ENCODE measurements around the gene SYTL3. TPM values are rescaled to one million over a fixed set of nuclear protein-coding genes. Genes with fewer than 3 reads are reported as not detected.

SYTL3 gene
- total and polyA plus RNA-seq, 10 of the 15 experiments (the other 5 are each of a cell fraction or from before 2014, with no cell fraction given): 3.3 to 12.1 (median 6.9) TPM

DNA sequence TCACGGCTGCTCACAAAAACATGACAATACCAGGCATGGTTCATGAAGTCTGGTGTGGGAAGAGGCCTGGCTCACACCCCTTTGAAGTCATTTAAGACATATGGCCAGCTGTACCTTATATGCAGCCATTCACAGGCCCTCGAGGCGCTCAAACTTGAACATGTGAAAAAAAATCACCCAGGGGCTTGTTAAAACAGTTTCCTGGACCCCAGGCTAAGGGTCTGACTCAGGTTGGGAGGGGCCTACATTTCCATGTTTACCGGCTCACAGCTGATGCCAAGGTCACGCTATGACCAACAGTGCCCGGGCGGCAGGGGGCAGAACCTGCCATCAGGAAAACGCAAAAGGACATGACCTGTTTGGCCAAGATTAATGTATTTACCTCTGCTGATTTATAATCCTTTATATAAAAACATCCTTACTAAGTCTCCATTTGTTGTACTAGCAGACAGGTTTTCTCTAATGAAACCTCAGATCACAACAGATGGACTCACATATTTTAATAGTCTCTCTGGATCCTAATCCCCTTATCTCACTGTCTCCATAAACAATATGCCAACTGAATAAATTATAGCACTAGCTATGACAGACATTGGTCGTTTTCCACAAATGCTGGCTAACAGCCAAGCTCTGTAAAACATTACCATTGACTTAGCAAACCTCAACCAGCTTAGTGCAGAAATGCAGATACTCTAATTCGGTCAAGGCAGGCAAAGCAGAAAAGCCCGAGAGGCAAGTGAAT lies 149.4 kb downstream of the SYTL3 start:
- TSS peak; percentile 4 for BruUV-seq (replicated peaks)
- H3K4me3 ChIP-seq: peak overlapping the region; percentile 12; the same call in 1 of the 2 replicates

More for the DNA sequence above, 149.4 kb downstream of the SYTL3 start:
- H4K20me1 ChIP-seq (ENCODE audit: control insufficient read depth, insufficient read depth): peaks cover 13% of the 10 kb centered on the region
- H3K27ac ChIP-seq (ENCODE audit: control insufficient read depth, insufficient read depth): peak overlapping the region; percentile 34; the same call in 1 of the 2 replicates
- no peak for FAIRE-seq
- no peaks in the 10 kb centered on the region; the same call in 2 of the 3 replicates for H3K9me3 ChIP-seq (replicated peaks; ENCODE audit: control insufficient read depth, insufficient read depth, low read length)
- in situ Hi-C loops (cut with MboI) (loop anchor here (5.0 kb wide), 1 partner anchor 168 kb away; no protein-coding TSS in a partner anchor), intact Hi-C loops (cut with micrococcal nuclease; ENCODE audit: unreplicated experiment) (no loop called here)
- H3K9ac ChIP-seq (ENCODE audit: control insufficient read depth, insufficient read depth, low read length): no peak overlapping the region
- DNase-seq (ENCODE audit: low read depth, low spot score): no peak
- peak overlapping the region; percentile 35 for H3K4me2 ChIP-seq (ENCODE audit: control insufficient read depth, insufficient read depth)
- ATAC-seq: peak; percentile 3; the same call in 2 of the 3 replicates
- peaks cover 1 to 15% of the 10 kb centered on the region in 2 experiments; a peak in 3 of 4 replicates for H3K36me3 ChIP-seq (ENCODE audit: control insufficient read depth in 2 of 2, insufficient read depth in 2 of 2, low read length in 1 of 2)
- RAD21 ChIA-PET (ENCODE audit: unreplicated experiment): interaction anchor here (0.7 to 8.6 kb wide), 10 partner anchors 9 to 289 kb away, joined by 3 to 65 read pairs (median 4); no protein-coding TSS in a partner anchor
- H2AFZ ChIP-seq (ENCODE audit: control insufficient read depth, low read depth, low read length): no peak overlapping the region
- SMC1A ChIA-PET (ENCODE audit: uncharacterized antibody, unreplicated experiment): interaction anchor here (0.6 to 3.1 kb wide), 8 partner anchors 10 to 162 kb away, joined by 3 to 38 read pairs (median 4); no protein-coding TSS in a partner anchor
- H3K4me1 ChIP-seq (ENCODE audit: control insufficient read depth, insufficient read depth, low read length): peaks cover 62% of the 10 kb centered on the region
- H3K27me3 ChIP-seq (replicated peaks in 1 of 2; ENCODE audit: control insufficient read depth in 2 of 2, insufficient read depth in 2 of 2, low read length in 1 of 2): no peaks in the 10 kb centered on the region
- POLR2A ChIA-PET: interaction anchor here (0.6 to 4.5 kb wide), 6 partner anchors 9 to 70 kb away, joined by 3 to 21 read pairs (median 4); no protein-coding TSS in a partner anchor
- TF ChIP-seq STAT1 (conservative IDR thresholded peaks at IDR 0.05): no peak
- no peak for TF ChIP-seq ZNF592 (IDR thresholded peaks at IDR 0.05)
- TF ChIP-seq NFYA (IDR thresholded peaks at IDR 0.05; ENCODE audit: borderline replicate concordance, low read depth, low read length): no peak
- 30% methylated on average over 11 of the region's 11 CpGs for WGBS (ENCODE audit: insufficient coverage, insufficient replicate concordance, low lambda C conversion rate, missing lambda C conversion rate)
- CTCF ChIA-PET: interaction anchor here (0.5 to 11.4 kb wide), 6 partner anchors 9 to 571 kb away, joined by 3 to 127 read pairs (median 4); no protein-coding TSS in a partner anchor
- peaks cover 95% of the 10 kb centered on the region for H3K79me2 ChIP-seq (ENCODE audit: control insufficient read depth, insufficient read depth, low read length)

All from GM12878 (cell line).